HG03432 (cell line): ENCODE data around the gene CCR7.
A peak's percentile ranks its signal among the peaks of the same experiment; 100 is the strongest.

ENCODE experiments used
- ATAC-seq: cut with Tn5 transposase; IDR thresholded peaks from one replicate; pipeline ENCODE4 v1.9.1; 2021; ENCODE audit warnings: mild to moderate bottlenecking, moderate library complexity; ENCODE audit not compliant: unreplicated experiment

The CCR7 gene, protein sequence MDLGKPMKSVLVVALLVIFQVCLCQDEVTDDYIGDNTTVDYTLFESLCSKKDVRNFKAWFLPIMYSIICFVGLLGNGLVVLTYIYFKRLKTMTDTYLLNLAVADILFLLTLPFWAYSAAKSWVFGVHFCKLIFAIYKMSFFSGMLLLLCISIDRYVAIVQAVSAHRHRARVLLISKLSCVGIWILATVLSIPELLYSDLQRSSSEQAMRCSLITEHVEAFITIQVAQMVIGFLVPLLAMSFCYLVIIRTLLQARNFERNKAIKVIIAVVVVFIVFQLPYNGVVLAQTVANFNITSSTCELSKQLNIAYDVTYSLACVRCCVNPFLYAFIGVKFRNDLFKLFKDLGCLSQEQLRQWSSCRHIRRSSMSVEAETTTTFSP

DNA sequence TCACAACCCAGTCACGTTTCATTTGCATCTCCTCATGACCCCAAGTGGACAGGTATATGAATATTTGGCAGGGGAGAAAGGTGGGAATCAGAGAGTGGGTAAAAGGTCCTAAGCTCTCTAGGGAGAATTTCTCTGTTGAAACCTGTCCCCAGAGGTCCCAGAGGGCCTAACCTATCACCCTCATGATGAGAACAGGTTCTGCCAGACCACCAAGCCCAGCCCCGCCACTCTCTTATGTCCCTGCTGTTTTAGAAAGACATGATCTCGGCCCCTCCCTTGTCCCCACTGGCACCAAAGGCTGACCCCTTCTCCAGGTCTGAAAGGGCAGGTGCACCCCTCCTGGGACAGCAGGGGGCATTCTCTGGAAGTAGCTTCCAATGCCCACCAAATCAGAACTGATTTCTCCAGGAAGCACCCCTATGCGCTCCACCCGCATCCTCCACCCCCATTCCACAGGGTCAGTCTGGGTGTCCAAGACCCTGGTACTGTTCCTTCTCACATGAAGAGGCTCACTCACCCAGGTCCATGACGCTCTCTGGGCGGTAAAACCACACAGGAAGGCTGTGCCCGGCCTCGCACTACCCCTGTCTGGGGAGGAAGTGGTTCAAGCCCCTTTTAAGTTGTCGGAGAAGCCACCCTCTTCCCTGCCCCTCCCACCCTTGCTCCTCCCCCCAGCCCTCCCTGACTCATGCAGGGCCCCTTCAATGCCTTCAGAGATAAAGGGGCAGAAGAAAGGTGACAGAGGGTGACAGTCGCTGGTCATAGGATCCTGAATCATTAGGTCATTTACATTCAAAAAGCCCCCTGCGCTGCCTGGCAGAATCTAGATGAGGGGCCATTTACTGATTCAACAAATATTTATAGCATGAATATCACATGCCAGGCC is at the start of gene CCR7:
Gene CCR7 (minus strand): TSS at position 590 of the 886 bp plus-strand sequence. CDS start 63 bp downstream, at position 527.
- no peak for ATAC-seq

DNA sequence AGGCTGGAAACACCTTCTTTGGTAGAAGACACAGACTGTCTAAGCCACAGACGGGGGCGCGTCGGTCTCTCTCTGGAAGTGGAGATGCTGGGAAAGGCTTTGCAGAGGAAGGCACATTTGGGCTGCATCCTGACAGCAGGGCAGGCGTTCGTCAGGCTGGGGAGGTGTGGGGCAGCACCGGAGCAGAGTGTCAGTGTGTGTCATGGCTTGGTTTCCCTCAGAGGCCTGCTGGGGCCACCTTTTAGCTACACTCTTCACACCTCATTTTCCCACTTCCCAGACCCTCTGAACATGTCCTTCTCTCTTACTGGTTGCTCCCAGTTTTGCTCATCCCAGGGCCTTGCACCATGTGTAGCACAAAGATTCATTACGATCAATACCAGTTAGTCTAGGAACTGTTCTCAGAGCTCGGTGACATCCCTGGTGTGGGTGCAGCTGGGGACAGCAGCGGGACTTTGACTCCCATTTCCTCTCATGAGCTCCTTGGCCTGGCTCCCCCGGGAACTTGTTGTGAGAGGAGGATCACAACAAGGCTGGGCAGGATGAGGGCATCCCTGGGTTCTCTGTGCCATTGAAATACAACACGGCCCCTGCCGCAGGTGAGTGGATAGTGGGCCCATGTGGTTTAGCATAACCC is 49.3 kb upstream of the CCR7 start:
- peak; percentile 11 for ATAC-seq

DNA sequence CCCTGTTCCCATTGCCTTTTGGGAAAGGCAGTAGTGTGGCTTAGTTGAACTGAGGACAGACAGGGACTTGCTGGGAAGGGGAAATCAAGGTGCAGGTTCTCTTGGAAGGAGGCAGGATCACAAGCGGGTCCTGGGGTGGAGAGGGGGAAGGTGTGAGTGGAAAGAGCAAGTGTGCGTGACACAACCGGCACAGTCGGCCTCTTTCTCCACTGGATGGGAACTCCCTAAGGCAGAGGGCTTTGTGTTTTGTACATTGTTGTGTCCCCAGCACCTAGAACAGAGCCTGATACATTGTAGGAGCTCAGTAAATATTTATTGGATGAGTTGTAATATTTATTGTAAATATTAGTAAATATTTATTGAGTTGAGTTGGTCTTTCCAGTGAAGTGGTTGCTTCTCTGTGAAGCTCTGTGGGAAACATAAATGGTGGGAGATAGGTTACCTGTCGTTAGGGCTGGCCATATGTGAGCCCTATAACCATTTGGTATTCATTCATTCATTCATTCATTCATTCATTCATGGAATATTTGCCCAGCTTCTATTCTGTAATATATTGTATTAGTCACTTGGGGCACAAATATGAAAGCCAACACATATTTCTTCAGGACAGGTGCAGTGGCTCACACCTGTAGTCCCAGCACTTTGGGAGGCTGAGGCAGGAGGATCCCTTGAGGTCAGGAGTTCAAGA is 48.3 kb upstream of the CCR7 start:
- ATAC-seq = no peak

DNA sequence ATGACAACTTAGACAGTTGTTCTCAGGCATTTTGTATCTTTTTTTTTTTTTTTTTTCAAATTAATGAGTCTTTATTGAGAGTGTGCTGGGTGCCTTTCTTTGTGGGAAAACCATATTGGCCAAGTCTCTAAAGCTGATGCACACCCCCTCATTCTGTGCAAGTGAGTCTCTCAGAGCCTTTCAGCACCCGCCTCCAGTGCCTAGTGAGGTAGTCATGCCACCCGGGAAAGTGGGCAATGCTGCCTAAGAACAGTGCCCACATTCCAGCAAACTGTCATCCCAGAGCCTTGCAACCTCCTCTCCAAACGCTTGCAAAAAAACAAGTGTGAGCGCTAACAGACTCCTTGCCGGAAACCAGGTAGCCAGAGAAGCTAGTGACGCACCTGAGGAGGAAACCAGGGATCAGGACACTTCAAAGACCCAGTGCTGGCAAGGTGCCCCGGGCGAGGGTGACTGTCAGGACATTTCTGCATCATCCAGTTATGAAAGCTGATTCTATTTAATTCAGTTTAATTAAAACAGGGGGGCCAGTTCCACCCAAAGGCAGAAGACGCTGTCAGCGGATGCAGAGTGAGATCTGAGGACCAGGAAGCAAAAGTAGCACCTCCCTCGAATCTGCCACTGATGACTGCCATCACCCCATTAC is 47.5 kb upstream of the CCR7 start:
- no peak for ATAC-seq

DNA sequence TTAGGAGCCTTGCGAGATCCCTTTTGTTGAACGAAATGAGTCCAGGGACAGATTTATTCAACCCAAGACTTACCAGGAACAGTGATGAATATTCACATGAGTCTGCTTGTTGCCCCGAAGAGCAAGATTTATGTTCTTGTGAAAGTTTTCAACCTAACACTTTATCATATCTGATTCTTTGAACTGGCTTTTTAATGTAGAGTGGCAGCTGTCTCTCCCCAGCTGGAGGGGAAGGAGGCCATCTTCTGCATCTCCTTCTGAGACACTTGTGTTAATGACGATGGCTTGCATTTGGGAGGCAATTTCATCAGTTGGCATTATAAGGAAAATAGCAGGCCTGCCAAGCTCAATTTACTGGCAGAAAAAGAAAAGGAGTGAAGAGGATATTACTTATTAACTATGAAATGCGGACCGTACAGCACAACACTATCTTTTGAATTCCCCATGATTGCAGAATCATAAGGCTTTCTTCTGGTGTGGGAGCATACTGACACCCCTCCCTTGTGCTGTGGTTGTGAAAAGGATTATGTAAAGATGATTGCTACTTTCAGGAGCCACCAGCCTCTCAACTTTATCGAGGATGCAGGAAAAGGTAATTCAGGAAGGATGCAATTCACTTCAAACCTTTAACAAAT is 46.7 kb upstream of the CCR7 start:
- ATAC-seq = no peak

- ATAC-seq = no peak
Measured at GRCh38 chr17:40610359-40610758, 45.1 kb upstream of the CCR7 start.

- ATAC-seq = no peak
Measured at GRCh38 chr17:40608061-40608581, 42.8 kb upstream of the CCR7 start.

GRCh38 chr17:40607641-40608040 is 42.4 kb upstream of the CCR7 start:
- no peak for ATAC-seq

DNA sequence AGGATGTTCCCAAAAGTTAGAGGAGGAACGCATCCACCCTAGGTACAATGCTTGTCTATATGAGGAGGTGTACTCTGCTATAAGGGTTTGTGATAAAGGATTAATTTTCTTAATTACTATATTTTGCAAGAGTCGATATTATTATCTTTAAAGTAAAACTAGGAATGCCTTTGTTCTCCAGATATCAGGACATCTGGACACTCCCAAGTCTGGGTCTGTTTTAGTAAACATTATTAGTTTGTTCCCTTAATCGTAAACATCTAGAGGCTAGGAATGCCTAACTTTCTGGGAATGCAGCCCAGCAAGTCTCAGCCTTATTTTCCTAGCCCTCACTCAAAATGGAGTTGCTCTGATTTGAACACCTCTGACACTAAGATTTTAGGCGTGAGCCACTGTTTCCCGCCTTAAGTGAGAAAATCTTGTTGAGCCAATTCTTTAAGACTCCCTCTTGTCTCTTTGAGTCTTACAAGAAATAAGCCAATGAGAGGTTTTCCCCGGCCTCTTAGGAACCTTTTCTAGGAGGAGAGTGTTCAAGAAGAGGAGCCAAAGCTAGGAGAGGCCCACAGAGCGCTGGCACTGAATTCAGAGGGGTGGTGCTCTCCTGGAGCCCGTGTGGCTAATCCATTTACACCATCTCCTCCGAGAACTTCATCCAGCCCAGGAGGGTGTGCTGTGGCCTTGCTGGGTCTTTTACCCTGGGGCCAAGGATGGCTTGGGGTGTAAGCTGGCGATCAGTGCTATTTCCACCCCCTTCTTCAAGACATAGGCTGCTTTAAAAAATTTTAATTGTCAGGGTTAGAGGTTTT is 41.5 kb upstream of the CCR7 start:
- no peak for ATAC-seq

DNA sequence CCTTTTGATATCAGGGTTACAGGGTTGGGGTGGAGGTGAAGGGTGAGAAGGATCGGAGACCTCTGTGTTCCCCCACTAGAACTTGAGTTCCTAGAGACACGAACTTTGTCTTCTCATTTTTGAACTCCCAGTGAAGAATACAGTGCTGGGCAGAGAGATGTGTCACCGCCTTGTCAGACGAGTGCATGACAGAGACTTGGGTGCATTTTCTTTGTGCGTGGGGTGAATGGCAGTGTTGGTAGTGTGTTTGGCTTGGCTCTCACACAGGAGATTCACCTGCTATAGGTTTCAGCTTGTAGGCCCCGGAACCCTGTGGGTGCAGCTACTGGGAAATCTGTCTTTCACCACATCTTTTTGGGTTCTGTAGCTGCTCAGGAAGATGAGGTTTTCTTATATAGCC is 40.0 kb upstream of the CCR7 start:
- ATAC-seq = no peak

GRCh38 chr17:40604327-40605080 is 39.2 kb upstream of the CCR7 start:
- ATAC-seq = no peak

- peak; percentile 22 for ATAC-seq
Measured at GRCh38 chr17:40602445-40603443, 37.5 kb upstream of the CCR7 start.

DNA sequence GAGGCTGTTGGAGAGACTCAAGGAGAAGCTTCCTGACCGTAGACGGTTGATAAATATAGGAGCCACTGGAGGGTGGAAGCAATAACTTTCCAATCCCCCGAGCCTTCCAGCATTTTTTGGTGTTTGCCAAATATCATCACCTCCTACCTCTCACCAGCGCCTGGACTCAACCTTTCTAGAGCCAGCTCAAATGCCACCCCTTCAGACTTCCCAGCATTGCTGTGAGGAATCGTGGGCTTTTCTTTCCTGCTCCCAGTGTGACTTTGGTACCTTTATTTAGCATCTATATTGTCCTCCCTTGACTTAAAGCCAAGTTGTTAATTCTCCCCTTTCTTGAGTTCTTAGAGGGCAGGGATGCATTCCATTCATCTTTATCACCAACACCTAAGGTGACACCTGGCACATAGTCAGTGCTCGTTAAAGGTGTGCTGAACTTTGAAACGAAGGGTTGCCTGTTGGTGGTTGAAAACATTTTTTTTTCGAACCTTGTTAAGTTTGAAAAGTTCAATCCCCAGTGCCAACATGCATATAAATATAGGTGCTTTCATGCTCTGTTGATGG is 35.3 kb upstream of the CCR7 start:
- no peak for ATAC-seq

DNA sequence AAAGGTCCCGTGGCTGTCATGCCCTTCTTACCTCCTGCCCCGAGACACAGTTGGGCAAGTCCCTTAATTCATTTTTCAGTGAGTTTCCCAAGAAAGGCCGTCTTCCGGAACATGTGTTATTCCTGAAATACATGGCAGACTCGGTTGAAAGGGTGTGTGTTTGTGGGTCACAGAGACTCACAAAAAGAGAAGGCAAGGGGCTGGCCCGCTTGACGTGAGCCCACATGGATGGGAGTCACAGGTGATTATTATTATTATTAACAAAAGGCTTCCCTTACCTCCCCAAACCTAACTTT is 34.1 kb upstream of the CCR7 start:
- no peak for ATAC-seq

- peak; percentile 64 for ATAC-seq
Measured at GRCh38 chr17:40598619-40599467, 33.6 kb upstream of the CCR7 start.

DNA sequence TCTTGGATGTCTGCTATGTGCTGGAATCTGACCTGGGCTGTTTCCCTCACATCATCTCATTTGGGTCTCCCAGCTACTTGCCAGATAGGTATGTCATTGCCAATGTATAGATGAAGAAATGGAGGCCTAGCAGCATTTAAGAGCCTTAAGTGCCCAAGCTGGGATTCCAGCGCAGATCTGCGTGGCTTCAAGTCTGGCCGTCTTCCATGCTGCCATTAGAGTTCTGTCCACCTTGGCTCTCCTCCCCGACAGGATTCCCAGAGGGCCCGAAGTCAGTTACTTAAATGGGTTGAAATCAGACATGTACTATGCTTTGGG is 33.0 kb upstream of the CCR7 start:
- no peak for ATAC-seq
